ENCODE measurements around the gene POLR2E.

POLR2E gene

GRCh38 chr19:1082165-1082927, 12.8 kb downstream of the POLR2E start:
- peak; percentile 78 to 83 (median 79) for DNase-seq (ENCODE audit: low read depth in 2 of 3, low spot score in 1 of 3)

- DNase-seq (ENCODE audit: low read depth in 2 of 3, low spot score in 1 of 3): no peak
Measured at GRCh38 chr19:1081301-1082164, 13.6 kb downstream of the POLR2E start.

DNA sequence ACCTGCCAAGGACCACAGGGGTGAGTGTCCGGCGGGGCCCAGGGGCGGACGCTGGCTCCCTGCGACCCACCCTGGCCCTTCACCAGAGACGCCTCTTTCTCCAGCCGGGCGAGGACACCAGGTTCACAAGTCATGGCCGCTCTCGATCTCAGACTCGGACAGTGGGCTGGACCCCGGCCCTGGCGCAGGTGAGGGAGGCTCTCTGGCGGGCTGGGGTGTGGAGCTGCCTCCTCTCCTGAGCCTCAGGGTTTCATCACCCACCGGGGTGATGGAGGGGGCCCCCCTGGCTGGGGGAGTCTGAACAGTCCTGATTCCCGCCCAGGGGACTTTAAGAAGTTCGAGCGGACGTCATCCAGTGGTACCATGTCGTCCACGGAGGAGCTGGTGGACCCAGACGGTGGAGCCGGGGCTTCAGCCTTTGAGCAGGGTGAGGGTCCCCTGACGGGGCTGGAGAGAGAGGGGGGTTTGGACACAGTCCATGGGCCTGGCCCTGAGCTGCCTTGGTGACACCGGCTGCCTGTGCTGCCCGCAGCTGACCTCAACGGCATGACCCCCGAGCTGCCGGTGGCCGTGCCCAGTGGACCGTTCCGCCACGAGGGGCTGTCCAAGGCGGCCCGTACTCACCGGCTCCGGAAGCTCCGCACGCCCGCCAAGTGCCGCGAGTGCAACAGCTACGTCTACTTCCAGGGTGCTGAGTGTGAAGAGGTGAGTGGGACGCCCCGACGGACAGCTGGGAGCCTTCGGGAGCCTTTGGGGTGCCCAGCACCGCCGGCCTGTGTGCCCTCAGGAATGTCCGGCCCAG, 14.6 kb downstream of the POLR2E start:
- DNase-seq (ENCODE audit: low read depth in 2 of 3, low spot score in 1 of 3): no peak

DNA sequence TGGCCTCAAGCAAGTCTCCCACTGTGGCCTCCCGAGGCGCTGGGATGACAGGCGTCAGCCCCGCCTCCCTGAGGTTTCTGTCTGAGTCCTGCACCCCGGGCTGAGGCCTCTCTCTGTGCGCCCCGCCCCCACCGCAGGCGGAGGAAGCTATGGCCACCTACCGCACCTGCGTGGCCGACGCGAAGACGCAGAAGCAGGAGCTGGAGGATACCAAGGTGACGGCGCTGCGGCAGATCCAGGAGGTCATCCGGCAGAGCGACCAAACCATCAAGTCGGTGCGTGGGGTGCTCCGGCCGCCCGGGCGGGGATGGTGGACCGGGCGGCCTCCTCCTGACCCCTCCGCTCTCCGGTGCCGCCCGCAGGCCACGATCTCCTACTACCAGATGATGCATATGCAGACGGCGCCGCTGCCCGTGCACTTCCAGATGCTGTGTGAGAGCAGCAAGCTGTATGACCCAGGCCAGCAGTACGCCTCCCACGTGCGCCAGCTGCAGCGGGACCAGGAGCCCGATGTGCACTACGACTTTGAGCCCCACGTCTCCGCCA, 15.5 kb downstream of the POLR2E start:
- peak in 2 of 3 donors; percentile 71 to 74 for DNase-seq (ENCODE audit: low read depth in 2 of 3, low spot score in 1 of 3)

DNA sequence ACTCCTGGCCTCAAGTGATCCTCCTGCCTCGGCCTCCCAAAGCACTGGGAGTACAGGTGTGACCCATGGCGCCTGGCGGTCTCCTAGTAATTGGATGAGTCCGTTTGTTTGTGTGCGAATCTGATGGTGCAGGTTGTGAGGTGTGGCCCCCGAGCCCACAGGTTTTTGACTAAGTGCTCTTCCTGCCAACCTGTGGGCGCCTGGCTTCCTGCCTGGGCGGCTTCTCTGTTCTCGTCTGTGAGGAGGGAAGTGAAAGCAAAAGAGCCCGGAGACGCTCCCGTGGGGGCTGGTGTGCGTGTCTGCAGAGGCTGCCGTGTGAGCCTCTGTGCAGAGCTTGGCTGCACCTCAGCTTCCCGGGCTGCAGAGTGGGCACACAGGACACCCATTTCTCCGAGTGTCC, 18.2 kb downstream of the POLR2E start:
- DNase-seq (ENCODE audit: low read depth in 2 of 3, low spot score in 1 of 3): peak; percentile 71 to 89 (median 85)

GRCh38 chr19:1076046-1076386, 19.2 kb downstream of the POLR2E start:
- no peak for DNase-seq (ENCODE audit: low read depth in 2 of 3, low spot score in 1 of 3)

DNA sequence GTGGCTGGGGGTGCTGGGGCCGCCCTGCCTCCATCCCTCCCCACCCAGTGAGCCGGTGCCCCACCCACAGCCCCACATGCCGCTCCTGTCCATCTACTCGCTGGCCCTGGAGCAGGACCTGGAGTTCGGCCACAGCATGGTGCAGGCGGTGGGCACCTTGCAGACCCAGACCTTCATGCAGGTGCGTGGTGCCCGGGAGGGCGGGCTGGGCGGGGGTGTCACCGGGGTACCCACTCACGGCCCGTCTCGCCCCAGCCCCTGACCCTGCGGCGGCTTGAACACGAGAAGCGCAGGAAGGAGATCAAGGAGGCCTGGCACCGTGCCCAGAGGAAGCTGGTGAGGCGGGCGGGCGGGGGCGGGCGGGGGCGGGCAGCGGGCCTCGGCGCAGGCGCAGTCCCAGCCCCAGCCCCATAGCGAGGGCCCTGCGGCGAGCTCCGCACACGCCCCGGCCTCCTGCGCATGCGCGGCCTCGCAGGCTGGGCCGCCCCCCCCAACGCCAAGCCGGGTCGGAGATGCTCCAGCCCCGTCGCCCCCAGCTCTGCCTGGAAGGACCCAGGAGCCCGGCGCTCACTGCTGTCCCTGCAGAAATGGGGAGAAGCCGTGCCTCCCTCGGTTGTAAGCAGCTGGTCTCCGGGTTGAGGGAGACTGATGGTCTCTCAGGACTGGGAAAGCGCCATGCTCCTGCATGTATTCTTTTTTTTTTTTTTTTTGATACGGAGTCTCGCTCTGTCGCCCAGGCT, 20.5 kb downstream of the POLR2E start:
- peak in 2 of 3 donors; percentile 53 to 73 for DNase-seq (ENCODE audit: low read depth in 2 of 3, low spot score in 1 of 3)

- no peak for DNase-seq (ENCODE audit: low read depth in 2 of 3, low spot score in 1 of 3)
Measured at GRCh38 chr19:1073956-1074517, 21.1 kb downstream of the POLR2E start.

DNA sequence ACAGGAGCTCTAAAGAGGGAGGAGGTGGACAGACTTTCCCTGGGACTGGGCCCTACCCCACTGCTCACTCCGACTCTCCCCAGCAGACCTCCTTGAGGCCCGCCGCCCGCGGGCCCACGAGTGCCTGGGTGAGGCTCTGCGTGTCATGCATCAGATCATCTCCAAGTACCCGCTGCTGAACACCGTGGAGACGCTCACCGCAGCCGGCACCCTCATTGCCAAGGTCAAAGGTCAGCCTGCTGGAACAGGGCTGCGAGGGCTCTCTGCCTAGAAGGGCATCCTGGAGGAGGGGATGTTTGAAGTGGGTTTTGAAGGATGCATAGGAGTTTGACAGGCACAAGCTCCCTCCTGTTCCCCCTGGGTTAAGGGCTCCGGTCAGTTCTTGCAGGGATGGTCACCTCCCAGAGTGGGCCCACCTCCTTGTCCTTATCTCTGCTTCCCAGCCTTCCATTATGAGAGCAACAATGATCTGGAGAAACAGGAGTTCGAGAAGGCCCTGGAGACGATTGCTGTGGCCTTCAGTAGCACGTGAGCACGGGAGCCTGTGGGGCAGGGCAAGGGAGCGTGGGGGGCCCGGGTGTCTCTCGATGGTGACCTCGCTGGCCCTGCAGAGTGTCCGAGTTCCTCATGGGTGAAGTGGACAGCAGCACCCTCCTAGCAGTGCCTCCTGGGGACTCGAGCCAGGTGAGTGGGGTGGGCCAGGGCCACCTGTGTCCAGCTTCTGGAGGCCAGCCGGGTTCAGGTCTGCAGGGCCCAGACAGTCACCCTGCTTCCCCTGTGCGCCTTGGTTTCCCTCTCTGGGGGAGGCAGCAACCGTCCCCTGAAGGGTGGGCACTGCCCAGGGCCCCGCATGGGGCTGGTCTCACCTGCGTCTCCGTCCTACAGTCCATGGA, 21.9 kb downstream of the POLR2E start:
- no peak for DNase-seq (ENCODE audit: low read depth in 2 of 3, low spot score in 1 of 3)

GRCh38 chr19:1072371-1073015, 22.7 kb downstream of the POLR2E start:
- DNase-seq (ENCODE audit: low read depth in 2 of 3, low spot score in 1 of 3): no peak

- no peak for DNase-seq (ENCODE audit: low read depth in 2 of 3, low spot score in 1 of 3)
Measured at GRCh38 chr19:1070931-1071791, 24.0 kb downstream of the POLR2E start.

- no peak for DNase-seq (ENCODE audit: low read depth in 2 of 3, low spot score in 1 of 3)
Measured at GRCh38 chr19:1070576-1070930, 24.6 kb downstream of the POLR2E start.

GRCh38 chr19:1069009-1069779, 26.0 kb downstream of the POLR2E start:
- DNase-seq (ENCODE audit: low read depth in 2 of 3, low spot score in 1 of 3): no peak

DNA sequence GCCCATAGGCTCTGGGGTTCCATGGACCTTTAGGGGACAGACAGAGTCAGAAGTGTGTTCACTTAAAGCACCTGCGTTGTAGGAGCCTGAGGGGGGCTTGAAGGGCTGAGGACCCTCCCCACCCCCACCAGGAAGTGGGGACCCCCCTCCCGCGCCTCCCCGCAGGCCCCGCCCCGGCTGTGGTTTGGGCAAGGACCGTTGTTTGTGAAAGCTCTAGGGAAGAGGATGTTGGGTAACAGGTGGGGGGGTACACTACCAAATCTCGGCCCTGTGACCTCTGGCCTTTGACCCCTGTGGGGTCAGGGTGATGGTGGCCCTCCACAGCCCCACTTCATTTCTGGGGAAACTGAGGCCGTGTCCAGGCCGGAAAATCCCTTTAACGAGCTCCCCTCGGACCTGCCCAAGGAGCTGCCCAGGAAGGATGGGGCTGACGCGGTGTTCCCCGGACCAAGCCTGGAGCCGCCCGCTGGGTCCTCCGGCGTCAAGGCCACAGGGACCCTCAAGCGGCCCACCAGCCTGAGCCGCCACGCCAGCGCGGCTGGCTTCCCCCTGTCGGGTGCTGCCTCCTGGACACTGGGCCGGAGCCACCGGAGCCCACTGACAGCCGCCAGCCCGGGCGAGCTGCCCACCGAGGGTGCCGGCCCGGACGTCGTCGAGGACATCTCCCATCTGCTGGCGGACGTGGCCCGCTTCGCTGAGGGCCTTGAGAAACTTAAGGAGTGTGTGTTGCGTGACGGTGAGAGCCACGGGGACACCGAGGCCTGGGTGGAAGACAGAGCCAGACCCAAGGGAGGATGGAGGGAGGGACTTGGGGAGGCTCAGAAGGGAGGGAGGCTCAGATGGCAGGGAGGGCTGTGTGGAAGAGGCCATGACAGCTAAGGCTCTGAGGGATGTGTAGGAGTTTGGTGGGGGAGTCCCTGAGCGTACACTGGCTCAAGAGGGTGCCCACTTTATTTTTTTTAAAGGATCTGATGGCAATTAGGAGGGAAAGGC, 26.9 kb downstream of the POLR2E start:
- no peak for DNase-seq (ENCODE audit: low read depth in 2 of 3, low spot score in 1 of 3)

DNA sequence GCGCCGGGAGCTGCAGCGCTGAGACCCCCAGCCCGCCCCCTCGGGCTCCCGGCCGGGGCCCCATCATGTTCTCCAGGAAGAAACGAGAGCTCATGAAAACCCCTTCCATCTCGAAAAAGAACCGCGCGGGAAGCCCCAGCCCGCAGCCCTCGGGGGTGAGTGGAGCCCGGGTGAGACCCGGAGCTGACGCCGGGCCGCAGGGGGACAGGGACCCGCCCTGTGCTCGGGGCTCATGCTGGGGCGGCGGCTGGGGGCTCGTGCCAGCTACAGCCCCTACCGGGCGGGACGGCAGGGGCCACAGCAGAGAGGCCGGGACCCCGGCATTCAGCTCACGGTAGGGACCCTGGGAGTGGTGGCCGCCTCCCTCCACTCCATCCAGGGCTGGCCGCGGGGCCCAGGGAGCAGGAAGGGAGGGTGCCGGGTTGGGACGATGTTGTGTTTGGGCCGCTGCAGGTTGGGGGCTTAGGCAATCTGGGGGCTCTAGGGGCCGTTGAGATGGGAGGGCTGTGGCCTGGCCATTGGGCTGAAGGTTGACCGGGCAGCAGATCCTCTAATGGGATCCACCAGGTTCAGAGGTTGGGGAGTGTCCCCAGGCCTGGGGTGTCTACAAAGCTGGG, 27.7 kb downstream of the POLR2E start:
- peak in 1 of 3 donors; percentile 53 for DNase-seq (ENCODE audit: low read depth in 2 of 3, low spot score in 1 of 3)

Measured in stimulated activated CD4-positive, alpha-beta T cell treated with anti-CD3 and anti-CD28 coated beads, Interleukin-12 subunit alpha, Interleukin-12 subunit beta, amount 100 ng/mL, for 48 hours (primary cell).